ENCODE data around the gene ERBB4.

- TF ChIP-seq CTCF (IDR thresholded peaks at IDR 0.05) (no peak), POLR2A (IDR thresholded peaks at IDR 0.05) (no peak)
Measured at GRCh38 chr2:211623096-211623495, 915.5 kb downstream of the ERBB4 start.

Measured in esophagus squamous epithelium (tissue), 4 donors.